Hepatocyte (in vitro differentiated cells): ENCODE results near the gene GEMIN5. TPM values are rescaled to one million over a fixed set of nuclear protein-coding genes. Genes with fewer than 3 reads are reported as not detected.
A peak's percentile ranks its signal among the peaks of the same experiment; 100 is the strongest.
"Not testable (repeated sequence)": the region's sequence is repeated elsewhere in the genome, so short reads cannot be mapped to it uniquely, and the experiment has no call there.

Experiments
- DNase-seq: peaks from one replicate; pipeline ENCODE4 v3.0.0-alpha.2; 2016; ENCODE audit warnings: low spot score
- H2AFZ ChIP-seq: fragments of 200-600 bp; sonication (generic); 2 replicates; pipeline ENCODE4 v1.6.0; 2016; ENCODE audit warnings: antibody characterized with exemption, mild to moderate bottlenecking
- H3K27ac ChIP-seq: fragments of 200-600 bp; sonication (generic); 2 replicates; pipeline ENCODE4 v1.5.1; 2016; ENCODE audit warnings: mild to moderate bottlenecking
- H3K27me3 ChIP-seq: fragments of 200-600 bp; sonication (generic); 2 replicates; pipeline ENCODE4 v1.6.1; 2016
- H3K36me3 ChIP-seq: fragments of 200-600 bp; sonication (generic); replicated peaks from 2 replicates; pipeline ENCODE4 v1.5.1; 2016; ENCODE audit warnings: low read depth; ENCODE audit not compliant: insufficient read depth
- H3K4me1 ChIP-seq: fragments of 200-600 bp; sonication (generic); 2 replicates; pipeline ENCODE4 v1.5.1; 2016; ENCODE audit warnings: mild to moderate bottlenecking, moderate library complexity; ENCODE audit not compliant: insufficient read depth
- H3K4me2 ChIP-seq: fragments of 200-600 bp; sonication (generic); 2 replicates; pipeline ENCODE4 v1.6.0; 2016
- H3K4me3 ChIP-seq: fragments of 200-600 bp; sonication (generic); 2 replicates; pipeline ENCODE4 v1.5.1; 2016; ENCODE audit warnings: mild to moderate bottlenecking
- H3K79me2 ChIP-seq: fragments of 200-600 bp; sonication (generic); 2 replicates; pipeline ENCODE4 v1.6.0; 2017; ENCODE audit warnings: mild to moderate bottlenecking
- H3K9me2 ChIP-seq: fragments of 200-600 bp; sonication (generic); replicated peaks from 2 replicates; pipeline ENCODE4 v1.6.0; 2017; ENCODE audit warnings: mild to moderate bottlenecking; ENCODE audit not compliant: insufficient read depth
- H3K9me3 ChIP-seq: fragments of 200-600 bp; sonication (generic); 2 replicates; pipeline ENCODE4 v1.5.1; 2016; ENCODE audit warnings: low read depth, mild to moderate bottlenecking
- H4K20me1 ChIP-seq: fragments of 200-600 bp; sonication (generic); 2 replicates; pipeline ENCODE4 v1.6.0; 2016; ENCODE audit warnings: mild to moderate bottlenecking; ENCODE audit not compliant: insufficient read depth, poor library complexity, severe bottlenecking
- CTCF ChIP-seq: fragments of 200-600 bp; sonication (generic); IDR thresholded peaks from 2 replicates; pipeline ENCODE4 v1.5.1; 2016; ENCODE audit warnings: antibody characterized with exemption, mild to moderate bottlenecking; ENCODE audit not compliant: poor library complexity
- EZH2 ChIP-seq: fragments of 200-600 bp; sonication (generic); IDR thresholded peaks from 2 replicates; pipeline ENCODE4 v1.6.1; 2016; ENCODE audit warnings: antibody characterized with exemption, mild to moderate bottlenecking, borderline replicate concordance
- EZH2phosphoT487 ChIP-seq: fragments of 200-600 bp; sonication (generic); IDR thresholded peaks from one replicate; pipeline ENCODE4 v1.6.1; 2018; ENCODE audit warnings: antibody characterized with exemption, mild to moderate bottlenecking, low read depth, moderate library complexity; ENCODE audit not compliant: unreplicated experiment, severe bottlenecking
- WGBS: methylation state at CpG from one replicate; pipeline ENCODE4 v1.1.6; 2016; ENCODE audit warnings: low lambda C conversion rate; ENCODE audit errors: missing lambda C conversion rate; 5-methylcytosine and 5-hydroxymethylcytosine counted together
- polyA plus RNA-seq: library from polyadenylated mRNA; unstranded; fragments of >200 nt; fragmentation: Nextera tagmentation; extraction: Ambion mirVana; gene quantifications from 2 replicates; pipeline ENCODE4 v1.2.1, GENCODE V29; 2016
- total RNA-seq: library from RNA; depleted of rRNA; stranded (reverse); fragments of >200 nt; gene quantifications from 2 replicates; pipeline ENCODE4 v1.2.3, GENCODE V29; 2014

GEMIN5 gene
- total and polyA plus RNA-seq, 2 experiments from 2014 or later: 6.2 to 12.1 TPM

GRCh38 chr5:154977409-154977808 is 39.4 kb upstream of the GEMIN5 start:
- Histone ChIP-seq H3K4me2 (no peak overlapping the region), H3K9me3 (no peaks in the 10 kb centered on the region), H3K4me1 (no peaks in the 10 kb centered on the region), H3K9me2 (no peaks in the 10 kb centered on the region), H4K20me1 (no peaks in the 10 kb centered on the region), H3K27ac (no peak overlapping the region), H3K27me3 (no peaks in the 10 kb centered on the region), H3K36me3 (no peaks in the 10 kb centered on the region), H3K4me3 (no peak overlapping the region), H2AFZ (no peak overlapping the region), H3K79me2 (no peaks in the 10 kb centered on the region)
- no peak for TF ChIP-seq CTCF
- TF ChIP-seq EZH2: no peak
- TF ChIP-seq EZH2phosphoT487: no peak
- WGBS: 88% methylated on average over 1 of the region's 1 CpG
- DNase-seq: no peak

- H3K4me1 ChIP-seq, DNase-seq, H3K4me3 ChIP-seq, H3K36me3 ChIP-seq, H3K9me2 ChIP-seq, H3K9me3 ChIP-seq, H2AFZ ChIP-seq, H3K27me3 ChIP-seq, H3K4me2 ChIP-seq, H3K79me2 ChIP-seq, H4K20me1 ChIP-seq, H3K27ac ChIP-seq: not testable (repeated sequence)
- 99% methylated on average over 9 of the region's 9 CpGs for WGBS
These were observed 38.1 kb upstream of the GEMIN5 start for GRCh38 chr5:154976082-154976481.

GRCh38 chr5:154972476-154973080 is 34.6 kb upstream of the GEMIN5 start:
- H3K36me3 ChIP-seq: no peaks in the 10 kb centered on the region
- no peaks in the 10 kb centered on the region for H3K27me3 ChIP-seq
- no peak overlapping the region for H3K4me3 ChIP-seq
- no peaks in the 10 kb centered on the region for H3K9me2 ChIP-seq
- no peaks in the 10 kb centered on the region for H3K79me2 ChIP-seq
- no peak overlapping the region for H3K4me2 ChIP-seq
- TF ChIP-seq EZH2 (no peak), CTCF (peak; percentile 77)
- H2AFZ ChIP-seq: no peak overlapping the region
- no peaks in the 10 kb centered on the region for H3K4me1 ChIP-seq
- no peaks in the 10 kb centered on the region for H4K20me1 ChIP-seq
- peak; percentile 75 for DNase-seq
- 84% methylated on average over 2 of the region's 2 CpGs for WGBS
- H3K27ac ChIP-seq: no peak overlapping the region
- H3K9me3 ChIP-seq: no peaks in the 10 kb centered on the region

- H3K79me2 ChIP-seq: no peaks in the 10 kb centered on the region
- 91% methylated on average over 2 of the region's 2 CpGs for WGBS
- H3K9me2 ChIP-seq: no peaks in the 10 kb centered on the region
- no peak overlapping the region for H2AFZ ChIP-seq
- no peak overlapping the region for H3K27ac ChIP-seq
- no peaks in the 10 kb centered on the region for H3K4me1 ChIP-seq
- no peak for DNase-seq
- no peaks in the 10 kb centered on the region for H4K20me1 ChIP-seq
- TF ChIP-seq CTCF: no peak
- no peak for TF ChIP-seq EZH2phosphoT487
- no peak for TF ChIP-seq EZH2
- H3K4me2 ChIP-seq: no peak overlapping the region
- H3K9me3 ChIP-seq: no peaks in the 10 kb centered on the region
- H3K4me3 ChIP-seq: no peak overlapping the region
- no peaks in the 10 kb centered on the region for H3K36me3 ChIP-seq
- H3K27me3 ChIP-seq: no peaks in the 10 kb centered on the region
These were observed 33.5 kb upstream of the GEMIN5 start for GRCh38 chr5:154971501-154971900.
